Endothelial cell of umbilical vein (primary cell): ENCODE data around the gene USP37. TPM values are rescaled to one million over a fixed set of nuclear protein-coding genes. Genes with fewer than 3 reads are reported as not detected.

Experiments
- BruUV-seq: library from RNA; stranded (reverse); fragments of 400-500 nt; replicated peaks from 2 replicates; lab custom pipeline; 2021; lab: Mats Ljungman, UMichigan
- CTCF ChIA-PET: fragments of 300-600, 350-600 bp; sonication (Branson Sonifier 250); formaldehyde crosslinking; loops from one replicate; lab custom pipeline; 2021; ENCODE audit warnings: antibody characterized with exemption, inconsistent platforms; lab: Charles Lee
- POLR2A ChIA-PET: fragments of 300-600, 350-600 bp; sonication (Branson Sonifier 250); formaldehyde crosslinking; loops from one replicate; lab custom pipeline; 2021; ENCODE audit warnings: antibody characterized with exemption, inconsistent platforms; lab: Charles Lee
- DNase-seq: peaks from one replicate; pipeline ENCODE4 v3.0.0-alpha.2; 2011; ENCODE audit warnings: low read depth, low spot score
- FAIRE-seq: peaks from 2 replicates; lab custom pipeline; 2011; peaks lifted over from hg19 to GRCh38; lab: Jason Lieb, UNC
- H2AFZ ChIP-seq: 2 replicates; pipeline ENCODE4 v1.6.0; 2012; ENCODE audit warnings: low read depth, low read length, control low read depth, inconsistent platforms
- H3K27ac ChIP-seq: 2 replicates; pipeline ENCODE4 v1.5.1; 2011; ENCODE audit warnings: low read depth, mild to moderate bottlenecking, control low read depth, low read length, moderate library complexity; ENCODE audit not compliant: insufficient read depth
- H3K27me3 ChIP-seq, 2 experiments: 2 replicates each; pipeline versions ENCODE4 v1.6.0 to v1.6.1; 2011; ENCODE audit warnings: low read length in 2 of 2, mixed read lengths in 1 of 2; ENCODE audit not compliant: control insufficient read depth in 2 of 2, insufficient read depth in 2 of 2
- H3K36me3 ChIP-seq, 2 experiments: 2 replicates in 1 of 2; 3 replicates in 1 of 2; pipeline ENCODE4 v1.5.1; 2011; ENCODE audit warnings: low read length in 2 of 2, mild to moderate bottlenecking in 1 of 2, moderate library complexity in 1 of 2; ENCODE audit not compliant: control insufficient read depth in 2 of 2, insufficient read depth in 2 of 2; ENCODE audit errors: extremely low read depth in 1 of 2
- H3K4me1 ChIP-seq: 3 replicates; pipeline ENCODE4 v1.5.1; 2011; ENCODE audit warnings: mild to moderate bottlenecking, low read length; ENCODE audit not compliant: control insufficient read depth, insufficient read depth; ENCODE audit errors: extremely low read depth
- H3K4me2 ChIP-seq: 2 replicates; pipeline ENCODE4 v1.6.1; 2011; ENCODE audit warnings: low read length, control low read depth, mixed read lengths; ENCODE audit not compliant: insufficient read depth
- H3K4me3 ChIP-seq, 3 experiments: fragments of 200-600 bp in 1 of 3; sonication (generic), shearing (Covaris generic) in 1 of 3; replicated peaks in 1 of 3; 2 replicates each; pipeline ENCODE4 v1.5.1; 2011 to 2016; ENCODE audit warnings: control low read depth in 3 of 3, low read length in 3 of 3, mild to moderate bottlenecking in 2 of 3, inconsistent platforms in 1 of 3, low read depth in 1 of 3, moderate library complexity in 1 of 3; ENCODE audit not compliant: insufficient read depth in 1 of 3
- H3K79me2 ChIP-seq: 2 replicates; pipeline ENCODE4 v1.6.0; 2012; ENCODE audit warnings: low read length, inconsistent platforms; ENCODE audit not compliant: control insufficient read depth, insufficient read depth
- H3K9ac ChIP-seq: replicated peaks from 2 replicates; pipeline ENCODE3; 2011; ENCODE audit warnings: low read length, control low read depth; ENCODE audit not compliant: insufficient read depth; ENCODE audit errors: extremely low read depth
- H3K9me1 ChIP-seq: replicated peaks from 3 replicates; pipeline ENCODE4 v1.6.0; 2011; ENCODE audit warnings: mild to moderate bottlenecking, low read length; ENCODE audit not compliant: control insufficient read depth, insufficient read depth; ENCODE audit errors: extremely low read depth
- H3K9me3 ChIP-seq: replicated peaks from 2 replicates; pipeline ENCODE4 v1.5.1; 2012; ENCODE audit warnings: low read length, inconsistent platforms; ENCODE audit not compliant: control insufficient read depth, insufficient read depth
- H4K20me1 ChIP-seq: replicated peaks from 2 replicates; pipeline ENCODE3; 2011; ENCODE audit warnings: mild to moderate bottlenecking, low read length; ENCODE audit not compliant: control insufficient read depth, insufficient read depth; ENCODE audit errors: extremely low read depth
- EZH2 ChIP-seq: IDR thresholded peaks from 2 replicates; pipeline ENCODE4 v1.6.1; 2012; ENCODE audit warnings: borderline replicate concordance, low read depth, mild to moderate bottlenecking, moderate library complexity, low read length, inconsistent platforms; ENCODE audit not compliant: severe bottlenecking
- FOS ChIP-seq: IDR thresholded peaks from 2 replicates; pipeline ENCODE4 v1.6.1; 2011; ENCODE audit warnings: mild to moderate bottlenecking, low read length, moderate library complexity, borderline replicate concordance; ENCODE audit not compliant: insufficient read depth
- GATA2 ChIP-seq: IDR thresholded peaks from 2 replicates; pipeline ENCODE4 v1.7.0; 2011; ENCODE audit warnings: low read depth, mild to moderate bottlenecking, moderate library complexity, mixed read lengths, low read length; ENCODE audit not compliant: insufficient read length, insufficient read depth
- JUN ChIP-seq: IDR thresholded peaks from 2 replicates; pipeline ENCODE4 v1.6.1; 2011; ENCODE audit warnings: borderline replicate concordance, low read depth; ENCODE audit not compliant: insufficient read length, insufficient read depth
- MAX ChIP-seq: IDR thresholded peaks from 2 replicates; pipeline ENCODE4 v1.6.1; 2011; ENCODE audit not compliant: insufficient read depth, insufficient read length
- MYC ChIP-seq: IDR thresholded peaks from one replicate; pipeline ENCODE4 v1.6.1; 2011; ENCODE audit warnings: mild to moderate bottlenecking, low read depth, low read length
- POLR2A ChIP-seq: IDR thresholded peaks from 2 replicates; pipeline ENCODE4 v1.6.1; 2012; ENCODE audit warnings: low read depth, mild to moderate bottlenecking, control low read depth, low read length
- POLR2AphosphoS5 ChIP-seq: IDR thresholded peaks from 2 replicates; pipeline ENCODE4 v1.6.1; 2012; ENCODE audit warnings: low read depth, mild to moderate bottlenecking, control low read depth, low read length, moderate library complexity; ENCODE audit not compliant: insufficient read depth
- dilution Hi-C: fragments of 300-500 bp; cut with MboI; formaldehyde crosslinking; loops from one replicate; pipeline ENCODE4 v1.15.0; 2019; ENCODE audit warnings: low sequenced_read_pairs; ENCODE audit not compliant: extremely low pct_ligation_motif_present
- intact Hi-C: fragments of 100-400 bp; cut with micrococcal nuclease; formaldehyde crosslinking; loops from one replicate; pipeline ENCODE4 v1.10.0; 2022
- polyA plus RNA-seq, 4 experiments: library from polyadenylated mRNA; depleted of rRNA in 3 of 4; stranded (reverse) in 3 of 4; unstranded in 1 of 4; fragments of >200 nt; gene quantifications; 2 replicates each; pipeline versions ENCODE4 v1.2.1 to v1.2.3, GENCODE V29; 2011 to 2012; ENCODE audit warnings: missing spikeins in 1 of 4
- total RNA-seq: library from RNA; stranded (reverse); gene quantifications from 2 replicates; pipeline ENCODE4 v1.2.3, GENCODE V29; 2021
- TF ChIP-seq, protein P1 (sequence below), 2 donors: IDR thresholded peaks; 1 replicate in 1 of 2; 2 replicates in 1 of 2; pipeline ENCODE4 v1.5.1; 2011; ENCODE audit warnings: low read length in 2 of 2, mild to moderate bottlenecking in 2 of 2, moderate library complexity in 2 of 2, control low read depth in 1 of 2, inconsistent platforms in 1 of 2, low read depth in 1 of 2; ENCODE audit not compliant: insufficient read depth in 1 of 2; ENCODE audit errors: extremely low read depth in 1 of 2

USP37 gene
- total and polyA plus RNA-seq, 2 donors (not counting 3 experiments of a cell fraction or from before 2014, with no cell fraction given) = 1.9 to 14.4 TPM

GRCh38 chr2:218508299-218508698, 59.9 kb downstream of the USP37 start:
- no peaks in the 10 kb centered on the region for H3K27me3 ChIP-seq
- H3K4me2 ChIP-seq = no peak overlapping the region
- no peak overlapping the region for H2AFZ ChIP-seq
- DNase-seq = no peak
- no peaks in the 10 kb centered on the region for H3K9me1 ChIP-seq
- ChIA-PET POLR2A (no interaction called here), CTCF (no interaction called here)
- TF ChIP-seq FOS = no peak
- no peak for TF ChIP-seq POLR2AphosphoS5
- no peak for TF ChIP-seq MAX
- TF ChIP-seq, protein P1, sequence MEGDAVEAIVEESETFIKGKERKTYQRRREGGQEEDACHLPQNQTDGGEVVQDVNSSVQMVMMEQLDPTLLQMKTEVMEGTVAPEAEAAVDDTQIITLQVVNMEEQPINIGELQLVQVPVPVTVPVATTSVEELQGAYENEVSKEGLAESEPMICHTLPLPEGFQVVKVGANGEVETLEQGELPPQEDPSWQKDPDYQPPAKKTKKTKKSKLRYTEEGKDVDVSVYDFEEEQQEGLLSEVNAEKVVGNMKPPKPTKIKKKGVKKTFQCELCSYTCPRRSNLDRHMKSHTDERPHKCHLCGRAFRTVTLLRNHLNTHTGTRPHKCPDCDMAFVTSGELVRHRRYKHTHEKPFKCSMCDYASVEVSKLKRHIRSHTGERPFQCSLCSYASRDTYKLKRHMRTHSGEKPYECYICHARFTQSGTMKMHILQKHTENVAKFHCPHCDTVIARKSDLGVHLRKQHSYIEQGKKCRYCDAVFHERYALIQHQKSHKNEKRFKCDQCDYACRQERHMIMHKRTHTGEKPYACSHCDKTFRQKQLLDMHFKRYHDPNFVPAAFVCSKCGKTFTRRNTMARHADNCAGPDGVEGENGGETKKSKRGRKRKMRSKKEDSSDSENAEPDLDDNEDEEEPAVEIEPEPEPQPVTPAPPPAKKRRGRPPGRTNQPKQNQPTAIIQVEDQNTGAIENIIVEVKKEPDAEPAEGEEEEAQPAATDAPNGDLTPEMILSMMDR (IDR thresholded peaks at IDR 0.05; ENCODE audit: extremely low read depth in 1 of 2, insufficient read depth in 1 of 2, low read depth in 1 of 2, low read length in 2 of 2) = no peak
- TF ChIP-seq GATA2 = no peak
- TF ChIP-seq POLR2A = no peak
- no peak for TF ChIP-seq JUN
- TF ChIP-seq EZH2 = no peak
- no peak for TF ChIP-seq MYC
- H3K9ac ChIP-seq = no peak overlapping the region
- no peaks in the 10 kb centered on the region for H3K9me3 ChIP-seq
- H3K4me1 ChIP-seq = no peaks in the 10 kb centered on the region
- H4K20me1 ChIP-seq = no peaks in the 10 kb centered on the region
- no peak overlapping the region for H3K27ac ChIP-seq
- BruUV-seq = no TSS peak
- no peaks in the 10 kb centered on the region for H3K79me2 ChIP-seq
- H3K4me3 ChIP-seq = no peak overlapping the region
- intact Hi-C loops (no loop called here), dilution Hi-C loops (no loop called here)
- no peak for FAIRE-seq
- no peaks in the 10 kb centered on the region for H3K36me3 ChIP-seq
